ENCODE data around the gene ZNF689. TPM values are rescaled to one million over a fixed set of nuclear protein-coding genes. Genes with fewer than 3 reads are reported as not detected.
A peak's percentile ranks its signal among the peaks of the same experiment; 100 is the strongest.

ZNF689 gene
- total and polyA plus RNA-seq, 7 donors: 3.4 to 9.6 (median 5.8) TPM

DNA sequence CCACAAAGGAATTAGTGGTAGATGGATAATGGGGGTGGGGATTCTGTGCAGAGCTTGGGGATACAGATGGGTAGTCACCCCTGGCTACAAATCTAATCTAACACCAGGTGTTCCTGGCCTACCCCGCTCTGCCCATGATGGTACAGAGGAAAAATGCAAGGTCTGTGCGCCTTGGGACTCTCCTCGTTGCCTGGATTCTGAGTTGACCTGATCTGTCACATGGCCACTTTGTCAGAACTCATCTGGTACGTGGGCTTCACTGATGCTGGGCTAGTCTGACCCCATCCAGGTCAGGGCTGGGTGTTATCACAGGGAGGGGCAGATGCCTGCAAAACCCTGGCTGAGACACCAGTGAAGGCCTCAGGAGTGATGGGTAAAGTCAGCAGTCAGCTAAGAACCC, 57.2 kb downstream of the ZNF689 start:
- TF ChIP-seq, protein P1, sequence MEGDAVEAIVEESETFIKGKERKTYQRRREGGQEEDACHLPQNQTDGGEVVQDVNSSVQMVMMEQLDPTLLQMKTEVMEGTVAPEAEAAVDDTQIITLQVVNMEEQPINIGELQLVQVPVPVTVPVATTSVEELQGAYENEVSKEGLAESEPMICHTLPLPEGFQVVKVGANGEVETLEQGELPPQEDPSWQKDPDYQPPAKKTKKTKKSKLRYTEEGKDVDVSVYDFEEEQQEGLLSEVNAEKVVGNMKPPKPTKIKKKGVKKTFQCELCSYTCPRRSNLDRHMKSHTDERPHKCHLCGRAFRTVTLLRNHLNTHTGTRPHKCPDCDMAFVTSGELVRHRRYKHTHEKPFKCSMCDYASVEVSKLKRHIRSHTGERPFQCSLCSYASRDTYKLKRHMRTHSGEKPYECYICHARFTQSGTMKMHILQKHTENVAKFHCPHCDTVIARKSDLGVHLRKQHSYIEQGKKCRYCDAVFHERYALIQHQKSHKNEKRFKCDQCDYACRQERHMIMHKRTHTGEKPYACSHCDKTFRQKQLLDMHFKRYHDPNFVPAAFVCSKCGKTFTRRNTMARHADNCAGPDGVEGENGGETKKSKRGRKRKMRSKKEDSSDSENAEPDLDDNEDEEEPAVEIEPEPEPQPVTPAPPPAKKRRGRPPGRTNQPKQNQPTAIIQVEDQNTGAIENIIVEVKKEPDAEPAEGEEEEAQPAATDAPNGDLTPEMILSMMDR (IDR thresholded peaks at IDR 0.05): no peak
- peaks cover 36% of the 10 kb centered on the region for H3K4me1 ChIP-seq
- peak overlapping the region; percentile 41 for H3K27ac ChIP-seq
- no peaks in the 10 kb centered on the region for H3K9me3 ChIP-seq
- DNase-seq (no peak), ATAC-seq (no peak)
- intact Hi-C loops (cut with DNase I): no loop called here
- H3K27me3 ChIP-seq (ENCODE audit: insufficient read depth in 3 of 3, low read length in 2 of 3): no peaks in the 10 kb centered on the region
- 79 to 90% (median 84%) methylated on average over 4 of the region's 4 CpGs for WGBS, 3 donors
- peaks cover 0 to 30% of the 10 kb centered on the region in 2 donors for H3K36me3 ChIP-seq (ENCODE audit: insufficient read depth in 1 of 2, low read depth in 1 of 2)
- H3K4me3 ChIP-seq: no peak overlapping the region

Other genes with a start within 250 kb of the ZNF689 start
- gene TBC1D10B, start 239.9 kb downstream of the ZNF689 start, total RNA-seq: 10 to 100 TPM; 30.1 to 50.0 (median 34.1) TPM
- 10 to 100 TPM; 24.5 to 45.0 (median 26.4) TPM for gene TBC1D10B, start 239.9 kb downstream of the ZNF689 start, polyA plus RNA-seq
- 1,000 to 10,000 TPM; 1,414 to 6,743 (median 2,777) TPM for gene MYL11, start 235.6 kb downstream of the ZNF689 start, total RNA-seq
- 1,000 to 10,000 TPM in 2 of 3 donors, 100 to 1,000 TPM in 1; 636 to 4,264 (median 2,548) TPM for gene MYL11, start 235.6 kb downstream of the ZNF689 start, polyA plus RNA-seq
- 1 to 10 TPM in 2 of 4 donors, under 1 TPM in 2; 0.34 to 1.8 (median 0.90) TPM for gene SEPTIN1, start 227.8 kb downstream of the ZNF689 start, total RNA-seq
- under 1 TPM; 0.22 to 0.51 (median 0.28) TPM for gene SEPTIN1, start 227.8 kb downstream of the ZNF689 start, polyA plus RNA-seq
- 1 to 10 TPM; 2.8 to 7.8 (median 5.6) TPM for gene ZNF48, start 215.0 kb downstream of the ZNF689 start, total RNA-seq
- 1 to 10 TPM; 2.3 to 7.4 (median 3.2) TPM for gene ZNF48, start 215.0 kb downstream of the ZNF689 start, polyA plus RNA-seq
- 10 to 100 TPM in 2 of 4 donors, 1 to 10 TPM in 2; 4.8 to 14.6 (median 9.1) TPM for gene ZNF771, start 202.8 kb downstream of the ZNF689 start, total RNA-seq
- 1 to 10 TPM; 5.3 to 7.4 (median 5.4) TPM for gene ZNF771, start 202.8 kb downstream of the ZNF689 start, polyA plus RNA-seq
- 10 to 100 TPM; 23.3 to 54.4 (median 33.9) TPM for gene DCTPP1, start 180.4 kb downstream of the ZNF689 start, total RNA-seq
- gene DCTPP1, start 180.4 kb downstream of the ZNF689 start, polyA plus RNA-seq: 10 to 100 TPM; 42.2 to 84.2 (median 52.7) TPM
- 10 to 100 TPM; 25.4 to 61.4 (median 46.9) TPM for gene SEPHS2, start 164.5 kb downstream of the ZNF689 start, total RNA-seq
- gene SEPHS2, start 164.5 kb downstream of the ZNF689 start, polyA plus RNA-seq: 10 to 100 TPM; 39.0 to 96.7 (median 63.8) TPM
- 1 to 10 TPM; 1.1 to 3.0 (median 2.3) TPM for gene ITGAL, start 137.6 kb downstream of the ZNF689 start, total RNA-seq
- under 1 TPM; 0.21 to 0.29 (median 0.27) TPM for gene ITGAL, start 137.6 kb downstream of the ZNF689 start, polyA plus RNA-seq
- gene ZNF768, start 83.8 kb downstream of the ZNF689 start, total RNA-seq: 10 to 100 TPM; 54.5 to 67.2 (median 60.2) TPM
- 100 to 1,000 TPM in 1 of 3 donors, 10 to 100 TPM in 2; 49.0 to 125 (median 91.2) TPM for gene ZNF768, start 83.8 kb downstream of the ZNF689 start, polyA plus RNA-seq
- 10 to 100 TPM in 1 of 4 donors, 1 to 10 TPM in 3; 6.4 to 16.4 (median 8.9) TPM for gene ZNF747, start 75.5 kb downstream of the ZNF689 start, total RNA-seq
- 10 to 100 TPM in 1 of 3 donors, 1 to 10 TPM in 2; 6.8 to 16.3 (median 7.9) TPM for gene ZNF747, start 75.5 kb downstream of the ZNF689 start, polyA plus RNA-seq
- 1 to 10 TPM; 2.7 to 8.7 (median 5.2) TPM for gene ZNF764, start 52.0 kb downstream of the ZNF689 start, total RNA-seq
- 1 to 10 TPM; 1.9 to 5.1 (median 3.0) TPM for gene ZNF764, start 52.0 kb downstream of the ZNF689 start, polyA plus RNA-seq
- gene ZNF688, start 38.7 kb downstream of the ZNF689 start, total RNA-seq: 10 to 100 TPM; 11.7 to 21.2 (median 16.5) TPM
- gene ZNF688, start 38.7 kb downstream of the ZNF689 start, polyA plus RNA-seq: 10 to 100 TPM; 11.1 to 15.6 (median 13.5) TPM
- 1 to 10 TPM; 3.4 to 5.4 (median 3.9) TPM for gene ZNF785, start 24.7 kb downstream of the ZNF689 start, total RNA-seq
- 1 to 10 TPM; 1.3 to 2.8 (median 1.5) TPM for gene ZNF785, start 24.7 kb downstream of the ZNF689 start, polyA plus RNA-seq
- 10 to 100 TPM; 13.4 to 26.4 (median 15.9) TPM for gene PRR14, start 40.6 kb upstream of the ZNF689 start, total RNA-seq
- 10 to 100 TPM; 23.8 to 26.8 (median 25.5) TPM for gene PRR14, start 40.6 kb upstream of the ZNF689 start, polyA plus RNA-seq
- gene FBRS, start 48.0 kb upstream of the ZNF689 start, total RNA-seq: 10 to 100 TPM; 31.2 to 58.5 (median 38.6) TPM
- 10 to 100 TPM; 24.8 to 35.5 (median 29.3) TPM for gene FBRS, start 48.0 kb upstream of the ZNF689 start, polyA plus RNA-seq
- 10 to 100 TPM; 37.8 to 50.1 (median 45.2) TPM for gene SRCAP, start 88.8 kb upstream of the ZNF689 start, total RNA-seq
- 10 to 100 TPM in 1 of 3 donors, 1 to 10 TPM in 2; 4.4 to 32.7 (median 4.5) TPM for gene SRCAP, start 88.8 kb upstream of the ZNF689 start, polyA plus RNA-seq
- gene PHKG2, start 138.0 kb upstream of the ZNF689 start, total RNA-seq: 10 to 100 TPM; 10.1 to 13.5 (median 12.9) TPM
- 10 to 100 TPM; 13.2 to 21.3 (median 13.8) TPM for gene PHKG2, start 138.0 kb upstream of the ZNF689 start, polyA plus RNA-seq
- gene CFAP119, start 151.7 kb upstream of the ZNF689 start, total RNA-seq: 1 to 10 TPM in 1 of 4 donors, under 1 TPM in 3; 0.52 to 2.4 (median 0.78) TPM
- 1 to 10 TPM in 1 of 3 donors, under 1 TPM in 2; 0.48 to 3.0 (median 0.63) TPM for gene CFAP119, start 151.7 kb upstream of the ZNF689 start, polyA plus RNA-seq
- gene RNF40, start 151.9 kb upstream of the ZNF689 start, total RNA-seq: 10 to 100 TPM; 26.8 to 49.1 (median 36.5) TPM
- gene RNF40, start 151.9 kb upstream of the ZNF689 start, polyA plus RNA-seq: 10 to 100 TPM; 29.1 to 42.2 (median 33.2) TPM
- 10 to 100 TPM in 3 of 4 donors, 1 to 10 TPM in 1; 5.3 to 15.9 (median 13.1) TPM for gene ZNF629, start 176.8 kb upstream of the ZNF689 start, total RNA-seq
- 1 to 10 TPM; 1.5 to 7.8 (median 4.4) TPM for gene ZNF629, start 176.8 kb upstream of the ZNF689 start, polyA plus RNA-seq